NCI-H2196 (cell line): Measurements from ENCODE around the gene KIF18B.

ENCODE experiments used
- DNase-seq: peaks from one replicate; lab custom pipeline; 2025; ENCODE audit not compliant: unreplicated experiment; lab: John Stamatoyannopoulos, UW

Gene KIF18B

DNA sequence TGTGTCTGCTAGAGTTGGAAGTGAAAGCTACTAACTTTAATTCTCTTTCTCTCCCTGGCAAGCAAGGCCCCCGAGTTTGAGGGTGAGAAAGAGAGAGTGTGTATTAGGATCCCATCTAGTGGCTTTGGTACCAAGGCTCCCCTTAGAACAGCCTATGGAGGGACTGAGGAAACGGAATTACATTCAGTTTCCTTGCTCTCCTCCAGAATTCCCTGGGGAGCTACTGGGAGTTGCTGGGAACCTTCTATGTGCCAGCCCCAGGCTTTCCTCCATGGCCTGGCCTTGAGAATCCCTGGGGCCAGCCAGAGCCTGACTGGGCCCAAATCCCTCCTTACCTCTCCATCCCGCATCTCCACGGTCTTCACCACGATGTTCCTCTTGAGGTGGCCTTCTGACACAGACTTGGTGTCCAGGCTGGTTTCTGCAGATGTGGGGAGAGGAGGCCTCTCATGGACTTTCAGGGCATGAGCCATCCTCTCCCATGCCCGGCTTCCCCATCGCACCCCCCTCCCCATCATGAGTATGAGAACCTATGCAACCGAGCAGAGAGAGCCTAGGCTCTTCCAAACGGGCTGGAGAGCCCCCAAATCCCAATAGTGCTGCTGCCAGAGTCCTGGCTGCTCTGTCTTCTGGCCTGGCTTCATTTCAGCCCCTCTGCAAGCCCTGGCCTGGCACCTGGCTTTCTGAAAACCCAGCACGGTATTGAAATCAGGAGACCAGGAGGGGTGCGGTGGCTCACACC is 39.7 kb downstream of the KIF18B start:
- no peak for DNase-seq

DNA sequence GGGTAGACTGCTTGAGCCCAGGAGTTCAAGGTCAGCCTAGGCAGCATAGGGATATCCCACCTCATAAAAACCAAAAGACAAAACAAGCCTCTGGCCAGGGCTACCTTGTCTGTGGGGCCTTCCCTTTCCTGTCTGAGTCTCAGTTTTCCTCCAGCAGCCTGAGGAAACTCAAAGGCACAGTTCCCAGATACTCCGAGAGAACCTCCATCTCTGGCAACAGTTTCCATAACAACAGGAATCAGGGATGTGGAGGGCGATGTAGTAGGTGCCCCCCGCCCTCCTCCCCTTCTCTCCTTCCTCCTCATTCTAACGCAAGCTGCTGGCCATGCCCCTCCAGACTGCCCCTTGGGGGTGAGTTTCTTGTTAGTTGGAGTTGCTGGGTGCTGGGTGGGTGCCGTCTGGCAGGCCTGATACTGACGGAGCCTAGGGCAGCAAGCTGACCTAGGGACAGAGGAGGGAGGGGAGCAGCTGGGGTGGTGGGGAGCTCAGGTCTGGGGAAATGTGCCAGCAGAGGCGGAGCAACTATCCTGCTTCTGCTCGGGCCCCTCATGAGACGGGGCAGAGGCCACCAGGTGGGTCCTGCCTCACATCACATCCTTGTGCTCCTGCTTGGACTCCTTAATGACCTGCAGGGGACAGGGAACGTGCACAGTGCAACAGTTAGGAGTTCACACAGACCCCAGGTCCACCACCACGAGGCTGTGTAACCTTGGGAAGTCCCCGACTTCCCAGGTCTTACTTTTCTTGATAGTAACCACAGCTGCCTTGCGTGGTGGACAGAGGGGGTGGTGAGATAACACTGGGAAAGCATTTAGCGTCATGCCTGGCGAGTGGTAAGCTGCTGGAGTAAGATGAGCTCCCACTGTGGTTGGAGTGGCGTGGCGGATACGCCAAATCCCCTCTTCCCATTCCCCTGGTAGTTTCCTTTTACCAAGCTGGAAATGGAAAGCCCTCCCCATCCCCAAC is 40.5 kb downstream of the KIF18B start:
- no peak for DNase-seq

DNA sequence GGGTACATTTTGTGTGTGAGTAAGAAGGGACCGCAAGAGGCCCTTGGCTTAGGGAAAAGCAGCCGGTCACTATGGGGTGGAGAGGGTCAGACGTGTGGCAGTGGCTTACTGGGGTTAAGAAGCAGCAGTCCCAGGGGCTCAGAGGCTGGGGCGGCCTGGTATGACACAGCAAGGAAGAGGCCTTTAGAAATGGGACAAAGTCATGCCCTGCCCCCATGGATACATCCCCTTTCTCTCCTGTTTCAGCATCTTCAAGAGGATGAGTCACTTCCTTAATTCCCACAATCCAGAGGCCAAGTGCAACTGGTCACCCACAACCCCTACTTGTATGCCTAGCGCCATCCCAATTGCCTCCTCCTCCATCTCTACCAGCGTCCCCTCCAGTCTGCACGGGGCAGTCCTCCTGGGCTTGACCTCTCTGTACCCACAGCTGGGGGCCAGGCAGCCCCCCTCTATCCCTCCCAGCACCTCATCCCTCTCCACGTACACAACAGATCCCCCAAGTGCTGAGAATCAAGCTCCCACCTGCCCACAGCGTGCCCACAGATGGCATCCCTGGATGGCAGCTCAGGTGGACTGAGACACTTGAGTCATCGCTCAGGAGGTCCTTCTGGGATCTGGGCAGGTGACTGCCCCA is 41.4 kb downstream of the KIF18B start:
- no peak for DNase-seq

DNA sequence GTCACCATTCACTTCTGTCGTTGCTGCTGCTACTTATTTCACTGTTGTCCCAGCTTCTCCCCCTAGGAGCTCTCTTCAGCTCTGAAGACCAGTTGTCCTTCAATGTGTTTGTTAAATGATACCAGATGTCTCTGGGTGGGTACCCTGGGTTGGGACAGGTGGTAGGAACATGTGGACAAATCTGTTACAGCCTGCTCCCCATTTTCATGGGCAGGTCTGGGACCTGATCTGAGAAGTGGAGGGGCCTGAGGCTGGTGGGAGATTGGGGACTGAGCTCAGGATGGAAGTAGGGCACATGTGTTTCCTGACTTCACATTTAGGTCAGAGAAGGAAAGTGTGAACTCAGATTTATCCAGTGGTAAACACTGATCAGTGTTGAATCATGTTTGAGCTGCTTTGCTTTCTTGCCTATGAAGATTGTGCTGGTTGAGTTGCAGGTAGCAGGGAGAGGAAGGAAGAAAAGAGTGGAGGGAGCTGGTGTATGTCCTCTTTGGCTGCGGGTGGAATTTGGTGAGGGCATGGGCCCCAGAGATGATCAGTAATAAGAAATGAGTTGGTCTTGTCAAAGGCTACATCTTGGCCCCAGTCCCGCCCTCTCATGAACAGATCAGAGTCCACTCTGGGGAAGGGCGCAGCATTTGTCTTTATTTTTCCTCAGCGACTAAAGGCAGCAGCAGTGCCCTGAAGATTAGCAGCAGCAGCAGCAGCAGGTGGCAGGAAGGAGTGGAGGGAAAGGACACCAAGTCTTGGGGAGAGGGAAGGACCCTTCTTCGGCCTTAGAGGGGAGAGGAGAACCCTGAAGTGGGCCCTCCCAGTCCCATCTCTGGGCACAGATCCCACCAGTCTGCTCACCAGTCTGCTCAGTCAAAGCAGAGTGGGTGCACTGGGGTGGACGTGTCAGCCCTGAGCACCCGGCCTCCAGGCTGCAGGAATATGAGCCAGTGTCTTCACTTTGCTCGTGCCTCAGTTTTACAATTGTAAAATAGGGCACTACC is 42.3 kb downstream of the KIF18B start:
- no peak for DNase-seq

DNA sequence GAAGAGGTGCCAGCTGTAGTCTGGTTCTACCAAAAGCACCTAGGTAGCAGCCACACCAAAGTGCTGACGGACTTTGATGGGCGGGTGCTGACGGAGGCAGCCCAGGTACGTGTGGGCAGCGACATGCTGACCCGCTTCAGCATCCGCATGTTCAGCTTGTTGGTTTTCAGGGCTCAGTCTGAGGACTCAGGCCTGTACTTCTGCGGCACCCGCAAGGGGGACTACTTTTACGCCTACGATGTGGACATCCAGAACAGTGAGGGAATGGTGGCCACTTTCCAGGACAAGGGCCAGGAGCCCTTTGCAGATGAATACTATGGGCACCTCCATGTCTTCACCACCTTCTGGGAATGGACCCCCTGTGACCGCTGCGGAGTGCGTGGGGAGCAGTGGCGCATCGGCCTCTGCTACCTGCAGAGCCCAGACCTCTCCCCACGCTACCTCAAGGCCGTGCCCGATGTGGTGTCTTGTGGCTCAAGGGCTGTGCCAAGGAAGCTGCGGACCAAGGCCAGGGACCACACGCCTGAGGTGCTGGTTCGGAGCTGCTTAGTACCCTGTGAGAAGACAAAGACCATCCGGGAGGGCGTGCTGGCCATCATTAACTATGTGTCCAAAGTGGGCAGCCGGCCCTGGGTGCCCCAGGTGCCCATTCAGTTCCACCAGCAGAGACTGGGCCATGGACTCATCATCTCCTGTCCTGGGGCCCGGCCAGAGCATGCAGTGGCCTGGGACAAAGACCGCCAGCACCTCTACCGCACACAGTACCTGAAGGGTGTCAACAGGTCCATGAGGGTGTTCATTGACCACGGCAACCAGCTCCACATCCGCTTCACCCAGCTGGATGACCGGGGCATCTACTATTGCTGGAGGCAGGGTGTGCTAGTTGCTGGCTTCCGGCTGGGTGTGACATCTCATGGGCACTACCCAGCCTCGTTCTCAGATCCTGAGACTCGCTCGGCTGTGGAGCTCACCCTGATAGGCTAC is 43.3 kb downstream of the KIF18B start:
- DNase-seq: no peak

DNA sequence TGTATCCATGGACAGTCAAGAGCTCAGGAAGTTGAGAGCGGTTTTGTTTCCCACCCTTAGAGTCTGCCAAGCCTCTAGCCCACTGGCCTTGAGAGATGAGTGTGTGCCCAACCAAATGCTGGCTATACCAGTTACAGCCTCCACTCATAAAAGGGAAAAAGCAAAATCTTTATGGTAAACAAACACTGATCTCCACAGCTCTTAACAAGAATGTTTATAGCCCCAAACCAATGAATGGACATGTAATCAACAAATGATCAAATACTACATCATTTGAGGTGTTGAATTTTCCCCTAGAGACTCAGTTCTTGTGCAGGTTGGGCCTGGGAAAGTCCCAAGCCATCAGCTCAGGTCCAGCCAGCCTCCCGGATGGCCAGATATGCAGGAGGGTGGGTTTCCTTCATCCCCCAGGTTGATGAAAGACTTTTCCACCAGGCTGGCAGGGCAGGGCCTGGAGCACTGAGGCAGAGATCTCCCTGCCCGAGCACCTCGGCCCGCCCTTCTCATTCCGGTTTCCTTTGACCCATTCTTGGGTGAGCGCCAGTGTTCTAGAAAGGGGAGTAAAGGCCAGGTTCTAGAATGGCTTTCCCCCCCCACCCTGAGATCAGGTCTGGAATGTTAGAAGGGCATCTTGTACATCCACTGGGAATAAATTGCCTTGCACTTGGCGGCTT is 44.4 kb downstream of the KIF18B start:
- no peak for DNase-seq

DNA sequence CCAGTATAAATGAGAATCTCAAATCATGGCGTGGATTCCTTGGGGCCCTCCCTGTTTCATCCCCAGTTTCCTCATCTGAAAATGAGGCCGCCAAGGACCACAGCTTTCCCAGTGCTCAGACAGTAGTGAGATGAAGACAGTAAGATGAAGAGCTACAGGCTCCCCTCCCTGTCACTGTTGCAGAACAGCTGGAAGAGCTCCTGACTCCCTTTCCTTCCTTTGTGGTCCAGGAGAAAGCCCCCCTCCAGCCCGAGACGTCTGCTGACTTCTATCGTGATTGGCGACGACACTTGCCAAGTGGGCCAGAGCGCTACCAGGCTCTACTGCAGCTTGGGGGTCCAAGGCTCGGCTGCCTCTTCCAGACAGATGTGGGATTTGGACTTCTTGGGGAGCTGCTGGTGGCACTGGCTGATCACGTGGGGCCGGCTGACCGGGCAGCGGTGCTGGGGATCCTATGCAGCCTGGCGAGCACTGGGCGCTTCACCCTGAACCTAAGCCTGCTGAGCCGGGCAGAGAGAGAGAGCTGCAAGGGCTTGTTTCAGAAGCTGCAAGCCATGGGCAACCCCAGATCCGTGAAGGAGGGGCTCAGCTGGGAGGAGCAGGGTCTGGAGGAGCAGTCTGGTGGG is 45.3 kb downstream of the KIF18B start:
- no peak for DNase-seq

DNA sequence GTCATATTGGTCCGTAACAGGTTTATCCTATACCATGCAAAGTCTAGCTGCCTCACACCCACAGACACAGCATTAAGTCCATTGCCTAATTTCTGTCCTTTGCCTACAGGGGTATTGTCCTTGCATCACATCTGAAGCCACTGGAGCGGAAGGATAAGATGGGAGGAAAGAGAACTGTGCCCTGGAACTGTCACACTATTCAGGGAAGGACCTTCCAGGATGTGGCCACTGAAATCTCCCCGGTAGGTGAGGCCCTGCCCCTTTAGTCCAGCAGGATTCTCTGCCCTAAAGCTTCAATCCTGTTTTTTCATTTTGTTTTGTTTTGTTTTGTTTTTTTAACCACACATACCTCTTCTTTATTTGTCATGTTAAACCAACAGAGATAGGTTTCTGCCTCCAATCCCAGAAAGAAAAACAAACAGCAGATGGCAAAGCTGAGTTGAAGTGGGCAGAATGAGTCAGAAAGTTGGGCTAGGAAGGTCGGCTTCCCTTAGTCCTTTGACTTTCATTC is 46.1 kb downstream of the KIF18B start:
- peak; percentile 56 for DNase-seq

DNA sequence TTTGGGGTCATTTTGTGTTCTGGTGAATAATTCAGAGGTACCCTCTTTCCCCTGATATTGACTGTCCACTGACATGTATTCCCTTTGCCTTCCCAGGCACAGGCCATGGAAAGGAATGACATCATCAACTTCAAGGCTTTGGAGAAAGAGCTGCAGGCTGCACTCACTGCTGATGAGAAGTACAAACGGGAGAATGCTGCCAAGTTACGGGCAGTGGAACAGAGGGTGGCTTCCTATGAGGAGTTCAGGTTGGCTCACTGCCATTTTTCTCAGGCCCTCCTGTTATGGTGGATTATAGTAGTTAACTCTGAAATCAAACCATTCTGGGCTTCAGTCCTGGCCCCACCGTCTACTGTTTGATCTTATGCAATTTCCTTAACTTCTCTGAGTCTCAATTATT is 46.7 kb downstream of the KIF18B start:
- DNase-seq: peak; percentile 77

DNA sequence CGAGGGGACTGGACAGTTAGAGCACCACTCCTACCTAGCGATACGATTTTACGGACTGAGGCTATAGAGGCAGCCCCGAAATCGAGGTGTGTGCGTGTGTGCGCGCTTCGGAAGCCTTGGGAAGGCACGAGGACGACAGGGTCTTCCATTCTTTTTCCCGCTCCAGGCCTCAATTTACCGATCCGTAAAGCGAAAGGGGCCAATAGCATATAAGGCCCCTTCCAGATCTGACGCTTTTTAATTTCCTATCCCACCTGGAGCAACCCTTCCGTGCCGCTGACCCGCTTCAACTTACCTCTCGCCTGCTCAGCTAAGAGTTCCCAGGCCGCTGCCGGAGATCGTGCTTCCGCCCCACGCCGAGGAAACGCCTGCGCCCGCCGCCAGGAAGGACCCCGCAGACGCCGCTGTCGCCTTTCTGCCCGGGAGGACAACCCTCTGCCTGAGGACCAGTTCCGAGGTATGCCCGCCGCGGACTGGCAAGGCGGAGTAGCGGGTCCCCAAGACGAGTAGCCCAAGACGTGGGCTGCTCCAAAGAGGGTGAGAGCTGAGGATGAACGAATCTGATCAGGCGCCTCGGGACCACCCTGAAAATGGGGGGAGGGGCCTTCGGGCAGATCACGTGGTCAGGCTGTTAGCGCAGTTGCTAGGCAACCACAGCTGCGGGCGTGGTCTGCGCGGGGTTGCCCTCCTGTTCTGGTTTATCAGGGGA is 48.3 kb downstream of the KIF18B start, which contains the start of gene EFTUD2:
TSS of gene EFTUD2 (minus strand) at position 372 of the 709 bp plus-strand sequence. CDS start 4,924 bp downstream, outside the sequence.
- DNase-seq: peak; percentile 92

DNA sequence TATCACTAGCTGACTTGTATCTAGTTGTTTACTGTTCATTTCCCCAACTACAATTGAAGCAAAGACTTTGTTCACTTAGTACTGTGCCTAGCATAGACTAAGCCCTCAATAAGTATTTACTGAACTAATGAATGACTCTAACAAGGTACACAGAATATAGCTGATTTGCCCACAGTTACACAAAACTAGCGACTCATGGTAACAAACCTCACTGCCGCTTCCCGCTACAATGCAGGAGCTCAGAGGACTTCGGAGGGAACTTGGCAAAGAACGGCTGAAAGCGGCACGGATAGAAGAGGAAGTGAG is 48.9 kb downstream of the KIF18B start:
- no peak for DNase-seq

DNA sequence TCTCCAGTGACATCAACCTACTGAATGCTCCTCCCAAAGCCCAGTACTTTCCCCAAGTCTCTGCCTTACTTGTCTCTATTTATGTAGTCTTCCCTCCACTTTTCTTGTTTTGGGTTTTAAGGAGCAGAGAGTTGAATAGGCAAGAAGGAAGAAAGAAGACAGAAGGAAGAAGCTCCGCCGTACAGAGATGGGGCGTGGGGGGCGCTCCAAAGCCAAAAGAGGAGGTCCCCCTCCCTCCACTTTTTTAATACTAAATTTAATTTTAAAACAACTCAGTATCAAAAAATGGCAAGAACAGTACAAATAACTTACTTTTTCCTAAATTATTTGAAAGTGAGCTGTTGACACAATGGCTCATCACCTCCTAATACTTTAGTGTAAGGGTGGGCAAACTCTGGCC is 52.9 kb downstream of the KIF18B start:
- no peak for DNase-seq

DNA sequence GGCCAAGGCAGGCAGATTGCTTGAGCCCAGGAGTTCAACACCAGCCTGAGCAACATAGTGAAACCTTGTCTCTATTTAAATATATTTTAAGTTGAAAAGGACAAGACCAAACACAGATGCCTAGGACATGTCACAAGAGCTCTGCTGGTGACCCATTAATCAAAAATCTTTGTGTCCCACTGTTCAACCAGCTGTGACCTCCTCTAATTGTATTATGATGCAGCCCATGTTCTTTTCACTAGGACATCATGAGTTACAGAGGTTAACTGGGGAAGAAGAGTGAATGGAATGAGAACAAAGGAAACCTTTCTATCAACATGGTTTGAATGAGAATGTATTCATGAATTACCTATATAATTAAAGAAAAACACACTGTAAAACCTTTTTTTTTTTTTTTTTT is 55.3 kb downstream of the KIF18B start:
- no peak for DNase-seq

DNA sequence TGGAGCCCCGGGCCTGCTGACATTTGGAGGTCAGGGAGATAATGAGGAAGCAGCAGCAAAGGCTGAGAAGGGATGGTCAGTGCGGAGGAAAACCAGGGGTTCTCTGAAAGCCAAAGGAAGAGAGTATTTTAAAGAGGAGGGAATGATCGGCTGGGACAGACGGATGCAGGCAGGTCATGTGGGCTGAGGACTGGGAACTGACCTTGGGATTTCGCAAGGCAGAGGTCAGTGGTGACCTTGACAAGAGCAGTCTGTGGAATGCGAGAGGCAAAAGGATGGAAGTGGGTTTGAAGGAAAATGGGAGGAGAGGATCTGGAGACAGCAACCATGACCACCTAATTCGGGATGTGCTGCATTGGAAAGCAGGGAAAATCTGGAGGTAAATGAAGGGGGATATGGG is 58.6 kb downstream of the KIF18B start:
- DNase-seq: no peak

DNA sequence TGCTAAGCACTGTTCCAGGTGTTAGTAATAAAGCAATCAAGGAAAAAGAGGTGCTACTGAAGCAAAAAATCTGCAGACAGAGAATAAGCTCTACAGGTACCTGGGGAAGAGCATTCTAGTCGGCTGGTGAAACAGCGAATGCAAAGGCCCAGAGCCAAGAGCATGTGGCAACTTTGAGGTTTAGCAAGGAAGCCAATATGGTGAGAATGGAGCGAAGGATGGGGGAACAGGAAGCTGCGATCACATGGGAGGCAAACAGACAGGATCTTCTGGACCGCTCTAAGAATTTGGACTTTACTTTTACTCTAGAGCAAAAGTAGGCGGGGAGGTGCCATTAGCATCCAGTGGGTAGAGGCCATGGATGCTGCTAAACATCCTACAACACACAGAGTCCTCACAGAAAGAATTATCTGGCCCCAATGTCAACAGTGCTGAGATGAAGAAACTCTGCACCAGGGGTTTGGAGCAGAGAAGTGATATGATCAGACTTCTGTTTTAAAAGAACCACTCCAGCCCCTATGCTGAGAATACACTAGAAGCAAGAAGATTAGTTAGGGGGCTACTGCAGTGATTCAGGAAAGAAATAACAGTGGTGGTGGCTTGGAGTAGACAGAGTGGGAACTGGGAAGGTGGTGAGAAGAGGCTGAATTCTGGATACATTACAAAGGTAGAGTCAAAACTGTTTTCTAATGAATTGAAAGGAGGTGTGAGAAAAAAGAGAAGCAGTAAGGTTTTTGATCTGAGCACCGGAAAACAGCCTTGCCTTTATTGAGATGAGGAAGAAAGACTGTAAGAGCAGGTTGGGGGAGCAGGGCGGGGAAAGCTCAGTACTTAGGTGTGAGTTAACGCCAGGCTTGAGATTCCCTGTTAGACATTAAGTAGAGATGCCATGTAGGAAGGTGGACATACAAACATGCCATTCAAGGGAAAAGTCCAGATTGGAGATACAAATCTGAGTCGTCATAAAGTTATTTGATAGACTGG is 59.3 kb downstream of the KIF18B start:
- no peak for DNase-seq

DNA sequence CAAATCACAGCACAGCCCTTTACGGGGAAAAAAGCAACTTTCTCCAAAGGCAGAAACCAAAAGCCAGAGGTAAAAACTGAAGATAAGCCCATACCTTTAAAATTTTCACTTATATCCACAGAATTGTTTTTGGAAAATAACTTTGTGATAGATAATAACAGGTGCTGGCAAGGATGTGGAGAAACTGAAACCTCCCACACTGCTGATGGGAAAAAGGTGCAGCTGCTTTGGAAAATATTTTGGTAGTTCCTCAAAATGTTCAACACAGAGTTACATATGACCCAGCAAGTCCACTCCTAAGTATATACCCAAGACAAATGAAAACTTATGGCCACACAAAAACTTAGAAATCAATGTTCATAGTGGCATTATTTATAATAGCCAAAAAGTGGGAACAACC is 60.6 kb downstream of the KIF18B start:
- DNase-seq: no peak
